ENCODE data around the gene CDCA3.

Gene CDCA3

GRCh38 chr12:6813363-6813762, 37.7 kb downstream of the CDCA3 start:
- DNase-seq: no peak
- H3K4me3 ChIP-seq (ENCODE audit: low read depth, low read length): no peak overlapping the region
- H3K36me3 ChIP-seq: no peaks in the 10 kb centered on the region
- H3K27me3 ChIP-seq: no peaks in the 10 kb centered on the region
- no peaks in the 10 kb centered on the region for H3K9me3 ChIP-seq
- H3K4me1 ChIP-seq: peaks cover 8% of the 10 kb centered on the region
- no peak for TF ChIP-seq CTCF (IDR thresholded peaks at IDR 0.05; ENCODE audit: low read depth, low read length)

GRCh38 chr12:6810758-6811157, 40.3 kb downstream of the CDCA3 start:
- no peak for DNase-seq
- Histone ChIP-seq H3K4me3 (ENCODE audit: low read depth, low read length) (no peak overlapping the region), H3K27me3 (no peaks in the 10 kb centered on the region), H3K4me1 (no peaks in the 10 kb centered on the region), H3K9me3 (no peaks in the 10 kb centered on the region), H3K36me3 (no peaks in the 10 kb centered on the region)
- TF ChIP-seq CTCF (IDR thresholded peaks at IDR 0.05; ENCODE audit: low read depth, low read length): no peak

- no peak overlapping the region for H3K4me3 ChIP-seq (ENCODE audit: low read depth, low read length)
- no peaks in the 10 kb centered on the region for H3K4me1 ChIP-seq
- H3K27me3 ChIP-seq: no peaks in the 10 kb centered on the region
- no peak for TF ChIP-seq CTCF (IDR thresholded peaks at IDR 0.05; ENCODE audit: low read depth, low read length)
- no peaks in the 10 kb centered on the region for H3K36me3 ChIP-seq
- no peaks in the 10 kb centered on the region for H3K9me3 ChIP-seq
- no peak for DNase-seq
Observed at GRCh38 chr12:6809056-6809455, 42.0 kb downstream of the CDCA3 start.

GRCh38 chr12:6807170-6807569, 43.9 kb downstream of the CDCA3 start:
- TF ChIP-seq CTCF (IDR thresholded peaks at IDR 0.05; ENCODE audit: low read depth, low read length): no peak
- Histone ChIP-seq H3K27me3 (no peaks in the 10 kb centered on the region), H3K4me1 (no peaks in the 10 kb centered on the region), H3K4me3 (ENCODE audit: low read depth, low read length) (no peak overlapping the region), H3K36me3 (no peaks in the 10 kb centered on the region), H3K9me3 (no peaks in the 10 kb centered on the region)
- DNase-seq: no peak

GRCh38 chr12:6799147-6799546, 51.9 kb downstream of the CDCA3 start:
- Histone ChIP-seq H3K27me3 (no peaks in the 10 kb centered on the region), H3K9me3 (no peaks in the 10 kb centered on the region), H3K4me3 (ENCODE audit: low read depth, low read length) (no peak overlapping the region), H3K4me1 (no peaks in the 10 kb centered on the region), H3K36me3 (no peaks in the 10 kb centered on the region)
- no peak for TF ChIP-seq CTCF (IDR thresholded peaks at IDR 0.05; ENCODE audit: low read depth, low read length)
- no peak for DNase-seq

Data from BE2C (cell line).